GM12878 (cell line): ENCODE measurements around the gene MYO3A. TPM values are rescaled to one million over a fixed set of nuclear protein-coding genes. Genes with fewer than 3 reads are reported as not detected.

Experiments
- ATAC-seq: fragments of 200-7000 bp; cut with Tn5 transposase; 3 replicates; pipeline ENCODE4 v1.9.1; 2020; ENCODE audit warnings: mild to moderate bottlenecking, moderate library complexity
- BruUV-seq: library from RNA; stranded (reverse); fragments of 400-500 nt; replicated peaks from 2 replicates; lab custom pipeline; 2021; lab: Mats Ljungman, UMichigan
- CTCF ChIA-PET: fragments of 300-600 bp; sonication (Branson Sonifier 250); formaldehyde crosslinking; extraction: SDS; loops from one replicate; lab custom pipeline; 2021; ENCODE audit warnings: inconsistent platforms; lab: Yijun Ruan, JAX
- POLR2A ChIA-PET: fragments of 350-600 bp; formaldehyde crosslinking; extraction: SDS; loops from one replicate; lab custom pipeline; 2021; ENCODE audit warnings: inconsistent platforms; lab: Charles Lee
- RAD21 ChIA-PET: fragments of 300-600 bp; sonication (Branson Sonifier 250); formaldehyde crosslinking; loops from one replicate; lab custom pipeline; 2023; ENCODE audit warnings: antibody characterized with exemption; ENCODE audit not compliant: unreplicated experiment; lab: Charles Lee
- SMC1A ChIA-PET: fragments of 300-600 bp; sonication (Branson Sonifier 250); formaldehyde crosslinking; loops from one replicate; lab custom pipeline; 2023; ENCODE audit not compliant: unreplicated experiment, uncharacterized antibody; lab: Charles Lee
- DNase-seq: peaks from one replicate; pipeline ENCODE4 v3.0.0-alpha.2; 2011; ENCODE audit warnings: low read depth, low spot score
- FAIRE-seq: peaks from 3 replicates; lab custom pipeline; 2011; peaks lifted over from hg19 to GRCh38; lab: Jason Lieb, UNC
- H2AFZ ChIP-seq: 2 replicates; pipeline ENCODE4 v1.6.0; 2011; ENCODE audit warnings: low read depth, low read length, control low read depth; ENCODE audit not compliant: control insufficient read depth
- H3K27ac ChIP-seq: 2 replicates; pipeline ENCODE4 v1.5.1; 2011; ENCODE audit warnings: control low read depth; ENCODE audit not compliant: control insufficient read depth, insufficient read depth
- H3K27me3 ChIP-seq, 2 experiments: replicated peaks in 1 of 2; 2 replicates each; pipeline versions ENCODE4 v1.6.0 to v1.6.1; 2011; ENCODE audit warnings: low read length in 1 of 2; ENCODE audit not compliant: control insufficient read depth in 2 of 2, insufficient read depth in 2 of 2
- H3K36me3 ChIP-seq, 2 experiments: 2 replicates each; pipeline ENCODE4 v1.5.1; 2011; ENCODE audit warnings: low read length in 1 of 2; ENCODE audit not compliant: control insufficient read depth in 2 of 2, insufficient read depth in 2 of 2
- H3K4me1 ChIP-seq: 2 replicates; pipeline ENCODE4 v1.6.1; 2011; ENCODE audit warnings: mild to moderate bottlenecking, low read length, moderate library complexity, mixed read lengths; ENCODE audit not compliant: control insufficient read depth, insufficient read depth
- H3K4me2 ChIP-seq: 2 replicates; pipeline ENCODE4 v1.6.0; 2011; ENCODE audit warnings: control low read depth; ENCODE audit not compliant: control insufficient read depth, insufficient read depth
- H3K4me3 ChIP-seq: fragments of 200-600 bp; sonication (generic); 2 replicates; pipeline ENCODE4 v1.5.1; 2016
- H3K79me2 ChIP-seq: 2 replicates; pipeline ENCODE4 v1.6.0; 2011; ENCODE audit warnings: low read length; ENCODE audit not compliant: control insufficient read depth, insufficient read depth
- H3K9ac ChIP-seq: 2 replicates; pipeline ENCODE4 v1.8.0; 2011; ENCODE audit warnings: low read length, control low read depth, mixed read lengths; ENCODE audit not compliant: control insufficient read depth, insufficient read depth
- H3K9me3 ChIP-seq: replicated peaks from 3 replicates; pipeline ENCODE4 v1.5.1; 2011; ENCODE audit warnings: mild to moderate bottlenecking, low read length; ENCODE audit not compliant: control insufficient read depth, insufficient read depth
- H4K20me1 ChIP-seq: 2 replicates; pipeline ENCODE4 v1.6.0; 2011; ENCODE audit not compliant: control insufficient read depth, insufficient read depth
- BMI1 ChIP-seq: fragments of 450-650 bp; IDR thresholded peaks from 2 replicates; pipeline ENCODE4 v1.6.1; 2016; ENCODE audit warnings: mild to moderate bottlenecking, moderate library complexity, borderline replicate concordance
- CREM ChIP-seq: IDR thresholded peaks from 2 replicates; pipeline ENCODE4 v1.6.1; 2014; ENCODE audit warnings: antibody characterized with exemption, low read depth
- E4F1 ChIP-seq: fragments of 450-650 bp; IDR thresholded peaks from 2 replicates; pipeline ENCODE4 v1.6.1; 2018; ENCODE audit warnings: borderline replicate concordance, mild to moderate bottlenecking; ENCODE audit not compliant: partially characterized antibody
- EP300 ChIP-seq, 2 experiments: fragments of 150-350 bp in 1 of 2; IDR thresholded peaks; 2 replicates each; pipeline ENCODE4 v1.6.1; 2011 to 2012; ENCODE audit warnings: low read depth in 2 of 2, low read length in 2 of 2, borderline replicate concordance in 1 of 2, improper control_type of control experiment in 1 of 2, inconsistent platforms in 1 of 2; ENCODE audit not compliant: control insufficient read depth in 1 of 2
- JUNB ChIP-seq: IDR thresholded peaks from 2 replicates; pipeline ENCODE4 v1.6.1; 2016; ENCODE audit warnings: antibody characterized with exemption, mild to moderate bottlenecking
- MYC ChIP-seq: IDR thresholded peaks from 2 replicates; pipeline ENCODE4 v1.6.1; 2011; ENCODE audit warnings: mild to moderate bottlenecking, low read length, moderate library complexity, inconsistent platforms; ENCODE audit not compliant: insufficient read depth, insufficient replicate concordance, insufficient read length, severe bottlenecking
- NFYB ChIP-seq: IDR thresholded peaks from 2 replicates; pipeline ENCODE4 v1.6.1; 2011; ENCODE audit warnings: low read depth, mild to moderate bottlenecking, low read length, improper control_type of control experiment, moderate library complexity; ENCODE audit not compliant: insufficient read depth
- NRF1 ChIP-seq: conservative IDR thresholded peaks from 2 replicates; pipeline ENCODE4 v1.6.1; 2011; ENCODE audit warnings: mild to moderate bottlenecking, low read depth, low read length, improper control_type of control experiment
- PAX8 ChIP-seq: fragments of 450-650 bp; IDR thresholded peaks from 2 replicates; pipeline ENCODE4 v1.6.1; 2017; ENCODE audit warnings: mild to moderate bottlenecking, moderate library complexity
- PML ChIP-seq: IDR thresholded peaks from 2 replicates; pipeline ENCODE4 v1.6.1; 2012; ENCODE audit warnings: low read length, inconsistent platforms
- POLR2AphosphoS2 ChIP-seq: IDR thresholded peaks from 2 replicates; pipeline ENCODE4 v1.6.1; 2011; ENCODE audit warnings: low read depth, mild to moderate bottlenecking, low read length, improper control_type of control experiment, moderate library complexity
- SUPT20H ChIP-seq: IDR thresholded peaks from 2 replicates; pipeline ENCODE4 v1.6.1; 2011; ENCODE audit warnings: low read depth, mild to moderate bottlenecking, low read length, moderate library complexity, borderline replicate concordance; ENCODE audit not compliant: control insufficient read depth
- WGBS: methylation state at CpG from one replicate; pipeline ENCODE4 v1.1.6; 2016; ENCODE audit warnings: low lambda C conversion rate; ENCODE audit not compliant: insufficient replicate concordance, insufficient coverage; ENCODE audit errors: missing lambda C conversion rate; 5-methylcytosine and 5-hydroxymethylcytosine counted together
- in situ Hi-C: fragments of 300-500 bp; cut with MboI; formaldehyde crosslinking; loops from 9 replicates; pipeline ENCODE4 v1.14.3; 2018; ENCODE audit warnings: mixed read lengths
- intact Hi-C: fragments of 100-400 bp; cut with micrococcal nuclease; formaldehyde crosslinking; loops from one replicate; pipeline ENCODE4 v1.14.2; 2022; ENCODE audit not compliant: unreplicated experiment
- polyA plus RNA-seq, 11 experiments: library from polyadenylated mRNA; depleted of rRNA in 4 of 11; unstranded in 6 of 11; stranded (reverse) in 5 of 11; fragments of >200 nt; fragmentation: Nextera tagmentation in 4 of 11; fragmentation: Illumina TruSeq in 1 of 11; extraction: Ambion mirVana in 4 of 11; extraction: Trizol in 1 of 11; gene quantifications; 1 replicate in 1 of 11; 2 replicates in 10 of 11; pipeline versions ENCODE4 v1.2.1 to v1.2.3, GENCODE V29; 2011 to 2016; ENCODE audit warnings: inconsistent platforms in 2 of 11, missing spikeins in 2 of 11, low read depth in 1 of 11
- total RNA-seq, 4 experiments: library from RNA; depleted of rRNA in 3 of 4; stranded (reverse); fragments of >200 nt in 3 of 4; fragmentation: Illumina TruSeq in 1 of 4; extraction: Trizol in 1 of 4; gene quantifications; 2 replicates each; pipeline versions ENCODE4 v1.2.1 to v1.2.3, GENCODE V29; 2013 to 2021

MYO3A gene
- total and polyA plus RNA-seq, 10 of the 15 experiments (the other 5 are each of a cell fraction or from before 2014, with no cell fraction given): not detected

GRCh38 chr10:26198119-26198518 lies 264.1 kb downstream of the MYO3A start:
- H3K36me3 ChIP-seq: no peaks in the 10 kb centered on the region
- in situ Hi-C loops: no loop called here

More at GRCh38 chr10:26198119-26198518, 264.1 kb downstream of the MYO3A start:
- no peak for DNase-seq
- Histone ChIP-seq H3K27ac (no peak overlapping the region), H2AFZ (no peak overlapping the region), H3K9ac (no peak overlapping the region), H4K20me1 (no peaks in the 10 kb centered on the region), H3K9me3 (no peaks in the 10 kb centered on the region), H3K4me3 (no peak overlapping the region), H3K4me2 (no peak overlapping the region), H3K4me1 (no peaks in the 10 kb centered on the region), H3K79me2 (no peaks in the 10 kb centered on the region), H3K27me3 (no peaks in the 10 kb centered on the region)
- BruUV-seq: no TSS peak
- ChIA-PET CTCF (interaction anchor here (1.2 kb wide), 1 partner anchor 334 kb away, joined by 3 read pairs; no protein-coding TSS in a partner anchor), POLR2A (no interaction called here)
- no peak for TF ChIP-seq JUNB
- TF ChIP-seq E4F1: no peak
- TF ChIP-seq EP300 (IDR thresholded peaks at IDR 0.05; ENCODE audit: borderline replicate concordance in 1 of 2, control insufficient read depth in 1 of 2, low read depth in 2 of 2, low read length in 2 of 2): no peak
- no peak for TF ChIP-seq PAX8
- no peak for TF ChIP-seq SUPT20H
- no peak for TF ChIP-seq CREM
- TF ChIP-seq NRF1: no peak
- no peak for TF ChIP-seq PML
- no peak for TF ChIP-seq MYC
- no peak for TF ChIP-seq NFYB
- no peak for TF ChIP-seq BMI1
- TF ChIP-seq POLR2AphosphoS2: no peak
- TF ChIP-seq, all 136 proteins: peak for 0
- intact Hi-C loops: no loop called here
- ChIA-PET RAD21 (no interaction called here), SMC1A (no interaction called here)
- 56% methylated on average over 9 of the region's 9 CpGs for WGBS
- ATAC-seq: no peak
- FAIRE-seq: no peak
